GM19025 (cell line): Measurements from ENCODE around the gene XRCC3.
A peak's percentile ranks its signal among the peaks of the same experiment; 100 is the strongest.

ENCODE experiments used
- ATAC-seq: cut with Tn5 transposase; IDR thresholded peaks from one replicate; pipeline ENCODE4 v1.9.1; 2021; ENCODE audit warnings: mild to moderate bottlenecking, low read depth, moderate library complexity; ENCODE audit not compliant: unreplicated experiment

XRCC3 gene

GRCh38 chr14:103715052-103716000 lies at the start of gene XRCC3, which contains the start of gene ZFYVE21:
TSS of gene XRCC3 (minus strand) at chr14:103715451. CDS start at chr14:103711087, 4,364 bp downstream.
TSS of gene ZFYVE21 (plus strand) at chr14:103715810. CDS start at chr14:103715842, 32 bp downstream.
- ATAC-seq, result peak; percentile 92

GRCh38 chr14:103763730-103764488 lies 48.7 kb upstream of the XRCC3 start:
- peak; percentile 83 for ATAC-seq

- ATAC-seq, result no peak
Measured at GRCh38 chr14:103762541-103762940, 47.3 kb upstream of the XRCC3 start.

- no peak for ATAC-seq
Measured at GRCh38 chr14:103762036-103762435, 46.8 kb upstream of the XRCC3 start.

- no peak for ATAC-seq
Measured at GRCh38 chr14:103758059-103758776, 43.0 kb upstream of the XRCC3 start.

- no peak for ATAC-seq
Measured at GRCh38 chr14:103755060-103755459, 39.8 kb upstream of the XRCC3 start.

GRCh38 chr14:103753774-103754173 lies 38.5 kb upstream of the XRCC3 start:
- ATAC-seq, result no peak

GRCh38 chr14:103749860-103750259 lies 34.6 kb upstream of the XRCC3 start:
- ATAC-seq, result no peak

- no peak for ATAC-seq
Measured at GRCh38 chr14:103749452-103749851, 34.2 kb upstream of the XRCC3 start.

- ATAC-seq, result no peak
Measured at GRCh38 chr14:103748534-103748857, 33.2 kb upstream of the XRCC3 start.

- ATAC-seq, result no peak
Measured at GRCh38 chr14:103746701-103747100, 31.4 kb upstream of the XRCC3 start.

- ATAC-seq, result no peak
Measured at GRCh38 chr14:103745424-103745823, 30.2 kb upstream of the XRCC3 start.

GRCh38 chr14:103744621-103745395 lies 29.6 kb upstream of the XRCC3 start:
- ATAC-seq, result no peak

- no peak for ATAC-seq
Measured at GRCh38 chr14:103743691-103744090, 28.4 kb upstream of the XRCC3 start.

GRCh38 chr14:103742499-103743255 lies 27.4 kb upstream of the XRCC3 start:
- ATAC-seq, result no peak

GRCh38 chr14:103741876-103742275 lies 26.6 kb upstream of the XRCC3 start:
- ATAC-seq, result no peak

GRCh38 chr14:103740991-103741689 lies 25.9 kb upstream of the XRCC3 start:
- ATAC-seq, result no peak

- ATAC-seq, result no peak
Measured at GRCh38 chr14:103739793-103740501, 24.7 kb upstream of the XRCC3 start.
